ENCODE data around the gene DSC1.

Gene DSC1

DNA sequence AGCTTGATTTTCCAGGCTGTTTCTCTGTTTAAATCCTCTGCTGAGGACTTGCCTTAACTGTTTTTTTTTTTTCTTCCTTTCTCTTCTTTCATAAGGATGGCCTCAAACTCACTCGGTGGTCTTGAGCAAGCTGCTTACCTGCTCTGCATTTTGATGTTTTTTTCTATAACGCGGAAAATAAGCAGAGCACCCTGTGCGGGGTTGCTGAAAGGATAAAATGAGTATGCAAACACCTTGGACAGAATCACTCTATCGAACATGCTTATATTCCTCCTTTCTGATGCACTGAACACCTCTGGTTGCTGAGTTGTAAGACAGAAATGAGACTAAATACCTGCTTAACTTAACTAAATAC lies 41.1 kb upstream of the DSC1 start:
- TF ChIP-seq EZH2 (IDR thresholded peaks at IDR 0.05; ENCODE audit: borderline replicate concordance, low read length), result no peak
- no peaks in the 10 kb centered on the region for H3K27me3 ChIP-seq (ENCODE audit: insufficient read depth, low read length)
- no peak overlapping the region for H3K9ac ChIP-seq (ENCODE audit: low read length)
- H3K4me3 ChIP-seq (ENCODE audit: low read depth, low read length, poor library complexity, severe bottlenecking), result no peak overlapping the region
- H3K36me3 ChIP-seq (ENCODE audit: insufficient read depth, low read length), result no peaks in the 10 kb centered on the region
- no peaks in the 10 kb centered on the region for H3F3A ChIP-seq (ENCODE audit: insufficient read depth, low read length)
- H3K4me2 ChIP-seq (ENCODE audit: low read length), result no peak overlapping the region
- H4K20me1 ChIP-seq (ENCODE audit: insufficient read depth, low read length), result no peaks in the 10 kb centered on the region
- no peaks in the 10 kb centered on the region for H3K79me2 ChIP-seq (ENCODE audit: insufficient read depth, low read length)
- no peak overlapping the region for H2AFZ ChIP-seq (ENCODE audit: low read length)
- H3K4me1 ChIP-seq (ENCODE audit: insufficient read depth, low read length, severe bottlenecking), result no peaks in the 10 kb centered on the region
- H3K9me2 ChIP-seq (ENCODE audit: low read depth, low read length), result no peaks in the 10 kb centered on the region
- H3K27ac ChIP-seq (ENCODE audit: low read depth, low read length, poor library complexity, severe bottlenecking), result no peak overlapping the region
- no peaks in the 10 kb centered on the region for H3K9me3 ChIP-seq (ENCODE audit: low read length)

DNA sequence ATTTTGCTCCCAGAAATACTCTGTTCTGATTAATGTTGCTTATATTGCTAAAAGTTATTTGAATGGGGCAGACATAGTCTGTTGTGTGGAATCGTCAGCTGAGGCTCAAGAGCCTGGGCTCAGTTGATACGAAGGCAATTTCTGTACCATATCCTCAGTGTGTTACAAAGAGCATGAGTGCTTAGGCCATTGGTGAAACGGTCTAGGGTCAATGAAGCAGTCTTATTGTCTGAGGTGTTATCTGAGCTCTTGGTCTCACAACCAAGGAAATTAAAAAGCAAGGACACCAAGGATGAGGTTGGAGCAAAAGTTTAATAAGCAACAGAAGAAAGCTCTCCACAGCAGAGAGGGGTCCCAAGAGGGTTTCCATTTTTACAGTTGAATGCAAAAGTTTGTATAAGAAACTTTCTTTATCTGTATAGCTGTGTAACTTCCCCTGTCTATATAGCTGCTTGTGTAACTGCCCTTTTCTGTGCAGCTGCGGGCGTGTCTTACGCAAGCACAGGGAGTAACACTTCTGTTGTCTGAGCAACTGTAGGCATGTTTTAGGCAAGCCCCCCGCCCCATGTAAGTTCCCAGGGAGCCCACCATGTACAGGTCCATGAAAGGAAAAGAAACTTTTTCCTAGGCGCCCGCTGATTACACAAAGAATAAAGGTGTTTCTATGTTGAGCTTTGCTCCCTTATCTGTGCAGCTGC lies 40.6 kb upstream of the DSC1 start:
- no peaks in the 10 kb centered on the region for H3K9me3 ChIP-seq (ENCODE audit: low read length)
- no peak overlapping the region for H3K4me3 ChIP-seq (ENCODE audit: low read depth, low read length, poor library complexity, severe bottlenecking)
- no peaks in the 10 kb centered on the region for H3F3A ChIP-seq (ENCODE audit: insufficient read depth, low read length)
- H3K79me2 ChIP-seq (ENCODE audit: insufficient read depth, low read length), result no peaks in the 10 kb centered on the region
- H4K20me1 ChIP-seq (ENCODE audit: insufficient read depth, low read length), result no peaks in the 10 kb centered on the region
- no peaks in the 10 kb centered on the region for H3K4me1 ChIP-seq (ENCODE audit: insufficient read depth, low read length, severe bottlenecking)
- H3K36me3 ChIP-seq (ENCODE audit: insufficient read depth, low read length), result no peaks in the 10 kb centered on the region
- no peak overlapping the region for H3K4me2 ChIP-seq (ENCODE audit: low read length)
- no peaks in the 10 kb centered on the region for H3K9me2 ChIP-seq (ENCODE audit: low read depth, low read length)
- no peak overlapping the region for H3K9ac ChIP-seq (ENCODE audit: low read length)
- TF ChIP-seq, protein P1, sequence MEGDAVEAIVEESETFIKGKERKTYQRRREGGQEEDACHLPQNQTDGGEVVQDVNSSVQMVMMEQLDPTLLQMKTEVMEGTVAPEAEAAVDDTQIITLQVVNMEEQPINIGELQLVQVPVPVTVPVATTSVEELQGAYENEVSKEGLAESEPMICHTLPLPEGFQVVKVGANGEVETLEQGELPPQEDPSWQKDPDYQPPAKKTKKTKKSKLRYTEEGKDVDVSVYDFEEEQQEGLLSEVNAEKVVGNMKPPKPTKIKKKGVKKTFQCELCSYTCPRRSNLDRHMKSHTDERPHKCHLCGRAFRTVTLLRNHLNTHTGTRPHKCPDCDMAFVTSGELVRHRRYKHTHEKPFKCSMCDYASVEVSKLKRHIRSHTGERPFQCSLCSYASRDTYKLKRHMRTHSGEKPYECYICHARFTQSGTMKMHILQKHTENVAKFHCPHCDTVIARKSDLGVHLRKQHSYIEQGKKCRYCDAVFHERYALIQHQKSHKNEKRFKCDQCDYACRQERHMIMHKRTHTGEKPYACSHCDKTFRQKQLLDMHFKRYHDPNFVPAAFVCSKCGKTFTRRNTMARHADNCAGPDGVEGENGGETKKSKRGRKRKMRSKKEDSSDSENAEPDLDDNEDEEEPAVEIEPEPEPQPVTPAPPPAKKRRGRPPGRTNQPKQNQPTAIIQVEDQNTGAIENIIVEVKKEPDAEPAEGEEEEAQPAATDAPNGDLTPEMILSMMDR (IDR thresholded peaks at IDR 0.05; ENCODE audit: low read length), result no peak
- TF ChIP-seq EZH2 (IDR thresholded peaks at IDR 0.05; ENCODE audit: borderline replicate concordance, low read length), result no peak
- H3K27ac ChIP-seq (ENCODE audit: low read depth, low read length, poor library complexity, severe bottlenecking), result no peak overlapping the region
- no peaks in the 10 kb centered on the region for H3K27me3 ChIP-seq (ENCODE audit: insufficient read depth, low read length)
- no peak overlapping the region for H2AFZ ChIP-seq (ENCODE audit: low read length)

DNA sequence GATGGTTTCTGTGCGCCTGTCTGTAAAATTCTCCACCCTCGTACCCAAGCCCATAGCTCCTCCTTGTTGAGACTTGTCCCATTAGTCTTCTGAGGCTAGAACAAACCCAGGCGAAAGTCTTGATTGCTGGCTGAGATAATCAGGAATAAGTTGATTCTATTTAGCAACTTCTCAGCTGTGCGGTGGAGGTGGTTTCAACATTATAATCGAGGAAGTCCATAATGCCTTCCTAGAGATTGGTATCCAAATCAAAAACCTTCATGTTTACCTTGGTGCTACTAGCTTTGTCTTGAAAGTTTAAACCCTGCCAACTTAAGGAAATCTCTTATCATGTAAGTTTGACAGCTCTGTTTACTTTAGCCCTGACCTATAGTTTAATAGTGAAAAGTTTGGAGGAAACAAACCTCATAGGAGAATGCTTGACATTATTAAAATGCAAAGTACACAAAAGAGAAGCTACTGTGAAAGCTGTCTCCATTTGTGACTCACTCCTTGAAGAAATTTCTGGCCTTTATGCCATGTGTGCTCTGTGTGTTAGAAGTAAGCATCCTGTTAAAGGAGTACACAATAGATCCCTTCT lies 36.6 kb upstream of the DSC1 start:
- H2AFZ ChIP-seq (ENCODE audit: low read length), result no peak overlapping the region
- H3K27ac ChIP-seq (ENCODE audit: low read depth, low read length, poor library complexity, severe bottlenecking), result no peak overlapping the region

More for the DNA sequence above, 36.6 kb upstream of the DSC1 start:
- Histone ChIP-seq H3K36me3 (ENCODE audit: insufficient read depth, low read length) (no peaks in the 10 kb centered on the region), H4K20me1 (ENCODE audit: insufficient read depth, low read length) (no peaks in the 10 kb centered on the region), H3K9ac (ENCODE audit: low read length) (no peak overlapping the region), H3K27me3 (ENCODE audit: insufficient read depth, low read length) (no peaks in the 10 kb centered on the region), H3F3A (ENCODE audit: insufficient read depth, low read length) (no peaks in the 10 kb centered on the region), H3K4me3 (ENCODE audit: low read depth, low read length, poor library complexity, severe bottlenecking) (no peak overlapping the region), H3K4me2 (ENCODE audit: low read length) (no peak overlapping the region), H3K9me3 (ENCODE audit: low read length) (no peaks in the 10 kb centered on the region), H3K9me2 (ENCODE audit: low read depth, low read length) (no peaks in the 10 kb centered on the region), H3K4me1 (ENCODE audit: insufficient read depth, low read length, severe bottlenecking) (no peaks in the 10 kb centered on the region), H3K79me2 (ENCODE audit: insufficient read depth, low read length) (no peaks in the 10 kb centered on the region)
- TF ChIP-seq, protein P1 (IDR thresholded peaks at IDR 0.05; ENCODE audit: low read length), result no peak
- TF ChIP-seq EZH2 (IDR thresholded peaks at IDR 0.05; ENCODE audit: borderline replicate concordance, low read length), result no peak
